MM.1S (cell line): ENCODE results near the gene PRKCSH.

Experiments used
- EZH2 ChIP-seq: fragments of 300-600 bp; sonication (generic); optimal IDR thresholded peaks from 2 replicates; pipeline ENCODE3; 2017; ENCODE audit warnings: low read depth, mild to moderate bottlenecking, antibody characterized with exemption, low read length, mixed read lengths
- EZH2phosphoT487 ChIP-seq: fragments of 300-600 bp; sonication (generic); IDR thresholded peaks from 2 replicates; pipeline ENCODE4 v1.6.1; 2018; ENCODE audit warnings: antibody characterized with exemption, low read length
- TF ChIP-seq, protein P1 (sequence below): fragments of 300-600 bp; sonication (generic); IDR thresholded peaks from 2 replicates; pipeline ENCODE4 v1.5.1; 2016; ENCODE audit warnings: antibody characterized with exemption, low read length, mixed read lengths

DNA sequence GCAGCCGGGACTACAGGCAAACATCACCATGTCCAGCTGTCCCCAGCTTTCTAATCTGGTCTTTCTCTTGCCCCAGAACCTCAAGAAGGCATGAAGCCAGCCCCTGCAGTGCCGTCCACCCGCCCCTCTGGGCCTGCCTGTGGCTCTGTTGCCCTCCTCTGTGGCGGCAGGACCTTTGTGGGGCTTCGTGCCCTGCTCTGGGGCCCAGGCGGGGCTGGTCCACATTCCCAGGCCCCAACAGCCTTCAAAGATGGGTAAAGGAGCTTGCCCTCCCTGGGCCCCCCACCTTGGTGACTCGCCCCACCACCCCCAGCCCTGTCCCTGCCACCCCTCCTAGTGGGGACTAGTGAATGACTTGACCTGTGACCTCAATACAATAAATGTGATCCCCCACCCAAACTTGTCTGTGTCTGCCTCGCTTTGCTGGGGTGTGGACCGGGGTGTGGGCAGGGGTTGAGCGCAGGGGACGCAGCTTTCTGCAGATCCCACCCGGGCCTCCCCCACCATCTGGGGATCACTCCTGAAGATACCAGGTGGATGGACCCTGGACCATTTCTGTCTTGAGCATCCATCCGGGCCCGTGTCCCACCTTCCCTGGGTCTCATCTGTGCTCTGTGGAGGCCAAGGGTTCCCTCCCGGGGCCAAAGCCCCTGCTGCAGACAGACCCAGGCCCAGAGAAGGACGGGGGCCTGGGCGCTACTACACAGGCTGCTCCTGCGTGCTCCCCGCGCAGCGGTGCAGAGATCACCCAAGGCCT is 15.3 kb downstream of the PRKCSH start:
- TF ChIP-seq, protein P1, sequence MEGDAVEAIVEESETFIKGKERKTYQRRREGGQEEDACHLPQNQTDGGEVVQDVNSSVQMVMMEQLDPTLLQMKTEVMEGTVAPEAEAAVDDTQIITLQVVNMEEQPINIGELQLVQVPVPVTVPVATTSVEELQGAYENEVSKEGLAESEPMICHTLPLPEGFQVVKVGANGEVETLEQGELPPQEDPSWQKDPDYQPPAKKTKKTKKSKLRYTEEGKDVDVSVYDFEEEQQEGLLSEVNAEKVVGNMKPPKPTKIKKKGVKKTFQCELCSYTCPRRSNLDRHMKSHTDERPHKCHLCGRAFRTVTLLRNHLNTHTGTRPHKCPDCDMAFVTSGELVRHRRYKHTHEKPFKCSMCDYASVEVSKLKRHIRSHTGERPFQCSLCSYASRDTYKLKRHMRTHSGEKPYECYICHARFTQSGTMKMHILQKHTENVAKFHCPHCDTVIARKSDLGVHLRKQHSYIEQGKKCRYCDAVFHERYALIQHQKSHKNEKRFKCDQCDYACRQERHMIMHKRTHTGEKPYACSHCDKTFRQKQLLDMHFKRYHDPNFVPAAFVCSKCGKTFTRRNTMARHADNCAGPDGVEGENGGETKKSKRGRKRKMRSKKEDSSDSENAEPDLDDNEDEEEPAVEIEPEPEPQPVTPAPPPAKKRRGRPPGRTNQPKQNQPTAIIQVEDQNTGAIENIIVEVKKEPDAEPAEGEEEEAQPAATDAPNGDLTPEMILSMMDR, result no peak
- TF ChIP-seq EZH2phosphoT487, result no peak
- no peak for TF ChIP-seq EZH2
